PC-9 (cell line): Measurements from ENCODE around the gene G0S2.

Source experiments
- EZH2 ChIP-seq: fragments of 200-600 bp; sonication (generic); IDR thresholded peaks from 2 replicates; pipeline ENCODE4 v1.8.0; 2017; ENCODE audit warnings: antibody characterized with exemption, low read depth
- TF ChIP-seq, protein P1 (sequence below): fragments of 200-600 bp; sonication (generic); conservative IDR thresholded peaks from 2 replicates; pipeline ENCODE4 v1.6.1; 2017; ENCODE audit warnings: mixed run types, antibody characterized with exemption, mild to moderate bottlenecking, moderate library complexity

DNA sequence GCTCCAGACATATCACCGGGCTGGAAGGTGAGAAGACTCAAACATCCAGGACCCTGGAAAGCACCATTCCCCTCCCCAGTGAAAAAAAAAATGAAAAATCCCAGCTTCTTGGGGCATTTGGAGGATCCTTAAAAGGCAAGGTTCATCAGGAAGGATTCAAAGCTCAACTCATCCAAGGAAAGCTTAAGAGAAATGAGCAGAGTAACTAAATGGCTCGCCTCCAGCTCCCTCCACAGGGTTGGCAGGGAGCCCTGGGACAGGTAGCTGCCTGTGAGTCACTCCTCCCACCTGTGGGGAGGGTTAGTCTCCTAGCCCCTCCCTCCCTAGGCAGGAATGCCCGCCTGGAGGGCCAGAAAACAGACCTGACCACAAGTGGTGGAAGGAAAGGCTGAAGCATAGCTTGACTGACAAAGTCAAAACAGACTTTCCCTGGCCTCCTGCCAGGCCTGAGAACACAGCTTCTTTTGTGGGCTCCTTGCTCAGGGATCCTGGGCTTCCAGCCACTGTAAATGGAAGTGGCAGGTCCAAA, 22.3 kb upstream of the G0S2 start:
- TF ChIP-seq, protein P1, sequence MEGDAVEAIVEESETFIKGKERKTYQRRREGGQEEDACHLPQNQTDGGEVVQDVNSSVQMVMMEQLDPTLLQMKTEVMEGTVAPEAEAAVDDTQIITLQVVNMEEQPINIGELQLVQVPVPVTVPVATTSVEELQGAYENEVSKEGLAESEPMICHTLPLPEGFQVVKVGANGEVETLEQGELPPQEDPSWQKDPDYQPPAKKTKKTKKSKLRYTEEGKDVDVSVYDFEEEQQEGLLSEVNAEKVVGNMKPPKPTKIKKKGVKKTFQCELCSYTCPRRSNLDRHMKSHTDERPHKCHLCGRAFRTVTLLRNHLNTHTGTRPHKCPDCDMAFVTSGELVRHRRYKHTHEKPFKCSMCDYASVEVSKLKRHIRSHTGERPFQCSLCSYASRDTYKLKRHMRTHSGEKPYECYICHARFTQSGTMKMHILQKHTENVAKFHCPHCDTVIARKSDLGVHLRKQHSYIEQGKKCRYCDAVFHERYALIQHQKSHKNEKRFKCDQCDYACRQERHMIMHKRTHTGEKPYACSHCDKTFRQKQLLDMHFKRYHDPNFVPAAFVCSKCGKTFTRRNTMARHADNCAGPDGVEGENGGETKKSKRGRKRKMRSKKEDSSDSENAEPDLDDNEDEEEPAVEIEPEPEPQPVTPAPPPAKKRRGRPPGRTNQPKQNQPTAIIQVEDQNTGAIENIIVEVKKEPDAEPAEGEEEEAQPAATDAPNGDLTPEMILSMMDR: no peak
- no peak for TF ChIP-seq EZH2
